K562 (cell line): Measurements from ENCODE around the gene ATP2A2.

ENCODE experiments used
- CTCF ChIP-seq, 3 experiments: IDR thresholded peaks in 2 of 3; conservative IDR thresholded peaks in 1 of 3; 2 replicates each; pipeline ENCODE4 v1.5.1; 2011 to 2012; ENCODE audit warnings: low read length in 3 of 3, mild to moderate bottlenecking in 3 of 3, control low read depth in 2 of 3, improper control_type of control experiment in 1 of 3, inconsistent platforms in 1 of 3, low read depth in 1 of 3, mixed read lengths in 1 of 3, moderate library complexity in 1 of 3; ENCODE audit not compliant: insufficient read depth in 2 of 3
- EP300 ChIP-seq: IDR thresholded peaks from 2 replicates; pipeline ENCODE4 v1.6.1; 2012; ENCODE audit warnings: low read length, improper control_type of control experiment
- ETV6 ChIP-seq, 3 experiments: fragments of 150-350 bp in 1 of 3; sonication (generic) in 1 of 3; formaldehyde crosslinking in 1 of 3; IDR thresholded peaks; 2 replicates each; pipeline versions ENCODE4 v1.6.1 to v1.8.0; 2014 to 2022; ENCODE audit warnings: borderline replicate concordance in 2 of 3, low read depth in 2 of 3, antibody characterized with exemption in 1 of 3, low read length in 1 of 3, mild to moderate bottlenecking in 1 of 3, missing genetic modification reagents in 1 of 3
- MAFK ChIP-seq: IDR thresholded peaks from 2 replicates; pipeline ENCODE4 v1.6.1; 2011; ENCODE audit warnings: low read length, improper control_type of control experiment
- RAD21 ChIP-seq, 2 experiments: fragments of 250-450 bp in 1 of 2; fragments of 450-650 bp in 1 of 2; sonication (Bioruptor Pico) in 1 of 2; formaldehyde crosslinking in 1 of 2; IDR thresholded peaks in 1 of 2; conservative IDR thresholded peaks in 1 of 2; 2 replicates each; pipeline versions ENCODE4 v1.4.0 to v1.8.0; 2020 to 2022; ENCODE audit warnings: mild to moderate bottlenecking in 2 of 2, moderate library complexity in 1 of 2
- REST ChIP-seq, 2 experiments: fragments of 450-650 bp; formaldehyde crosslinking in 1 of 2; IDR thresholded peaks; 2 replicates each; pipeline versions ENCODE4 v1.4.0 to v1.6.1; 2014 to 2020; ENCODE audit warnings: mild to moderate bottlenecking in 2 of 2, borderline replicate concordance in 1 of 2, low read depth in 1 of 2
- ZBTB8A ChIP-seq: fragments of 450-650 bp; IDR thresholded peaks from 2 replicates; pipeline ENCODE4 v1.6.1; 2018; ENCODE audit warnings: mild to moderate bottlenecking, moderate library complexity; ENCODE audit not compliant: partially characterized antibody

- no peak for TF ChIP-seq EP300
- peak; percentile 73 for TF ChIP-seq REST (IDR thresholded peaks at IDR 0.05; ENCODE audit: borderline replicate concordance)
- TF ChIP-seq REST (CRISPR knock-in tag; IDR thresholded peaks at IDR 0.05; ENCODE audit: low read depth) = no peak
- no peak for TF ChIP-seq ZBTB8A
- TF ChIP-seq MAFK = no peak
- no peak for TF ChIP-seq RAD21 (CRISPR knock-in tag; conservative IDR thresholded peaks at IDR 0.05 in 1 of 2, IDR thresholded peaks at IDR 0.05 in 1 of 2)
- no peak for TF ChIP-seq ETV6 (IDR thresholded peaks at IDR 0.05; ENCODE audit: borderline replicate concordance in 1 of 2, low read depth in 2 of 2, low read length in 1 of 2)
- TF ChIP-seq ETV6 (CRISPR knock-in tag; IDR thresholded peaks at IDR 0.05; ENCODE audit: borderline replicate concordance) = no peak
- peak; percentile 52 to 65 (median 60) for TF ChIP-seq CTCF (IDR thresholded peaks at IDR 0.05 in 2 of 3, conservative IDR thresholded peaks at IDR 0.05 in 1 of 3; ENCODE audit: insufficient read depth in 2 of 3, low read depth in 1 of 3, low read length in 3 of 3)
Measured at GRCh38 chr12:110245369-110245772, 35.7 kb upstream of the ATP2A2 start.
